Measurements from ENCODE around the gene THOC2. TPM values are rescaled to one million over a fixed set of nuclear protein-coding genes. Genes with fewer than 3 reads are reported as not detected.
"Not testable (repeated sequence)": the region's sequence is repeated elsewhere in the genome, so short reads cannot be mapped to it uniquely, and the experiment has no call there.

Gene THOC2
- total RNA-seq, 1 donor from 2014 or later = 27.6 TPM

DNA sequence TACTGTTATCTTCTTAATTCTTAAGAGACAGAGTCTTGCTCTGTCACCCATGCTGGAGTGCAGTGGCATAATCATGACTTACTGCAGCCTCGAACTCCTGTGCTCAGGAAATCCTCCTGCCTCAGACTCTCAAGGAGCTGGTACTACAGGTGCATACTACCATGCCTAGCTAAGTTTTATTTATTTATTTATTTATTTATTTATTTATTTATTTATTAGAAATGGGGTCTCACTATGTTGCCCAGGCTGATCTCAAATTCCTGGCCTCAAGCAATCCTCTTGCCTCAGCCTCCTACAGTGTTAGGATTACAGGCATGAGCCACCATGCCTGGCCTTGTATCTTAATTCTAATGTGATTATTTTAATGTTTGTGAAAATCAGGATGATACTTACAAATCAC, 125.6 kb downstream of the THOC2 start:
- no peak for ATAC-seq
- intact Hi-C loops (cut with micrococcal nuclease) = no loop called here
- no peak for DNase-seq

DNA sequence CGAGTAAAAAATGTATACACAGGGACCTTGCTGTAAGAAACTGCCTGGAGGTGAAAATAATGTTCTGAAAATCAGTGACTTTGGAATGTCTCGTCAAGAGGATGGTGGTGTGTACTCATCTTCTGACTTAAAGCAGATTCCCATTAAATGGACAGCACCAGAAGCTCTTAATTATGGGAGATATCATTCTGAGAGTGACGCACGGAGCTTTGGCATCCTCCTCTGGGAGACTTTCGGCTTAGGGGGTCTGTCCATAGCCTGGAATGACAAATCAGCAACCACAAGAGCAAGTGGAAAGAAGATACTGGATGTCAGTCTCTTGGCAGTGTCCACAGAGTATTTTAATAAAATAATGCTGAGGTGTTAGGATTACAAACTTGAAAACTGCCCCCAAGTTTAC, 129.4 kb downstream of the THOC2 start:
- intact Hi-C loops (cut with micrococcal nuclease) = no loop called here
- DNase-seq (no peak), ATAC-seq (no peak)

GRCh38 chrX:123601437-123601836, 131.4 kb downstream of the THOC2 start:
- intact Hi-C loops (cut with micrococcal nuclease) = no loop called here
- ATAC-seq (no peak), DNase-seq (no peak)

GRCh38 chrX:123600181-123600580, 132.7 kb downstream of the THOC2 start:
- DNase-seq (no peak), ATAC-seq (no peak)
- intact Hi-C loops (cut with micrococcal nuclease) = no loop called here

- no peak for DNase-seq
- intact Hi-C loops (cut with micrococcal nuclease) = no loop called here
- no peak for ATAC-seq
These were observed 141.9 kb downstream of the THOC2 start for GRCh38 chrX:123590842-123591486.

- intact Hi-C loops (cut with micrococcal nuclease) = no loop called here
- DNase-seq (no peak), ATAC-seq (no peak)
These were observed 144.1 kb downstream of the THOC2 start for GRCh38 chrX:123588723-123589122.

GRCh38 chrX:123581586-123581985, 151.3 kb downstream of the THOC2 start:
- no peak for ATAC-seq
- DNase-seq = no peak
- intact Hi-C loops (cut with micrococcal nuclease) = no loop called here

DNA sequence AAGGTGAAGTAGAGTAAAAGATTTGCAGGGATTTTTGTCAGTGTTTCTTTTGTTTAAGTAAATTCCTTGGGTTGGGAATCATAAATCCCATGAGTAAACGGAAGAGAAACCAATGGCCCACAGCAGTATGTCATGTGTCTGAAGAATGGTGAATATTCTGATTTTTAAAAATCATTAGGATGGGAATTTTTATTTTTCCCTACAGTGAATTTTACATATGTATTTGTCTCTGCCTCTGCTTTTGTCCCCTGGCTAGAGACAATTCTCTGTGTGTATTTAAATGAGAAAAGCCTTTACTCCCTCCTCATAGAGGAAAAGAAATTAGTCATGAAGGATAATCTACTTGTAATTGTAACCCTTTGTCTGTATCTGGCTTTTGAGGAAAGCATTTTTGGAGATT, 152.1 kb downstream of the THOC2 start:
- no peak for ATAC-seq
- intact Hi-C loops (cut with micrococcal nuclease) = no loop called here
- no peak for DNase-seq

DNA sequence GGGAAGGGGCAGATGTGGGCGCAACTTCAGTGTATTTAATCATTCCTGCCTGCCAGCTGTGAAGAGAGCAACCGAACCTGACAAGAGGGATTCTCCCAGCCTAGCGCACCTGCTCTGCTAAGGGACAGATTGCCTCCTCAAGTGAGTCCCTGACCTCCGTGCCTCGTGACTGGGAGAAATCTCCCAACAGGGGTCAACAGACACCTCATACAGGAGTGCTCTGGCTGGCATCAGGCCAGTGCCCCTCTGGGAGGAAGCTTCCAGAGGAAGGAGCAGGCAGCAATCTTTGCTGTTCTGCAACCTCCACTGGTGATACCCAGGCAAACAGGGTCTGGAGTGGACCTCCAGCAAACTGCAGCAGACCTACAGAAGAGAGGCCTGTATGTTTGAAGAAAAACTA, 158.8 kb downstream of the THOC2 start:
- intact Hi-C loops (cut with micrococcal nuclease); DNase-seq; ATAC-seq: not testable (repeated sequence)

DNA sequence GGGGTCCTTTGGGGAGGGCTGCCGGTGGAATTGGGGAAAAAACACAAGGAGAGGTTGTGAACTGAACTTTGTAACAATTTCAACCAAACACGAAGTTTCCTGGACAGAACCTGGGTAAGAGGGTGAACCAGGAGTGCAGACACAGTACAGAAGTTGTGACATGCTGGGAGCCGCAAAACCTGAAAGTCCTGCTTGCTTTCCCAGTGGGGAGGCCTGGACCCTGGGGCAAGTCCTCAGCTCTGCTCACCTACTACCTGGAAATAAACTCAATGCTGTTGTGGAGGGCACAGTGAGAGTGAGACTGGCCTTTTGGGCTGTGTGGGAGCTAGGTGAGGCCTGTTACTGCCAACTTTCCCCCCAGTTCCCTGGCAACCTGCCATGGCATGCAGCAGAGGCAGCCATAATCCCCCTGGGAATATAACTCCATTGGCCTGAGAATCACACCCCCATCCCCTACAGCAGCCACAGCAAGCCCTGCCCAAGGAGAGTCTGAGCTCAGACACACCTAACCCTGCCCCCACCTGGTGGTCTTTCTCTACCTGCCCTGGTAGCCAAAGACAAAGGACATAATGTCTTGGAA, 162.8 kb downstream of the THOC2 start:
- intact Hi-C loops (cut with micrococcal nuclease) = no loop called here
- ATAC-seq (no peak), DNase-seq (no peak)

GRCh38 chrX:123563167-123563566, 169.7 kb downstream of the THOC2 start:
- intact Hi-C loops (cut with micrococcal nuclease) = no loop called here
- DNase-seq (no peak), ATAC-seq (no peak)

GRCh38 chrX:123562342-123563146, 170.3 kb downstream of the THOC2 start:
- intact Hi-C loops (cut with micrococcal nuclease) = no loop called here
- ATAC-seq = no peak
- no peak for DNase-seq

- intact Hi-C loops (cut with micrococcal nuclease) = no loop called here
- no peak for ATAC-seq
These were observed 171.2 kb downstream of the THOC2 start for GRCh38 chrX:123561439-123562215.

GRCh38 chrX:123550829-123551228, 182.0 kb downstream of the THOC2 start:
- intact Hi-C loops (cut with micrococcal nuclease) = no loop called here
- no peak for DNase-seq
- no peak for ATAC-seq

More at GRCh38 chrX:123561439-123562215, 171.2 kb downstream of the THOC2 start:
- no peak for DNase-seq

Other genes starting within 250 kb of the THOC2 start
- 30.4 TPM for gene XIAP, start 127.0 kb upstream of the THOC2 start, total RNA-seq
- 34.8 TPM for gene STAG2, start 228.7 kb upstream of the THOC2 start, total RNA-seq

All from left ventricle myocardium superior (tissue), 1 donor.